ENCODE measurements around the gene DACH1. TPM values are rescaled to one million over a fixed set of nuclear protein-coding genes. Genes with fewer than 3 reads are reported as not detected.

DACH1 gene
- total RNA-seq, 1 donor = 0.09 TPM

- H3K4me3 ChIP-seq (ENCODE audit: low read depth, low read length) = no peak overlapping the region
- DNase-seq (ENCODE audit: low read depth) = no peak
- TF ChIP-seq CTCF (IDR thresholded peaks at IDR 0.05; ENCODE audit: insufficient read depth, low read length) = no peak
Observed at GRCh38 chr13:71499235-71499634, 367.8 kb downstream of the DACH1 start.

GRCh38 chr13:71493189-71493588 lies 373.8 kb downstream of the DACH1 start:
- DNase-seq (ENCODE audit: low read depth) = no peak
- no peak for TF ChIP-seq CTCF (IDR thresholded peaks at IDR 0.05; ENCODE audit: insufficient read depth, low read length)

GRCh38 chr13:71492346-71492871 lies 374.6 kb downstream of the DACH1 start:
- no peak for DNase-seq (ENCODE audit: low read depth)
- H3K4me3 ChIP-seq (ENCODE audit: low read depth, low read length) = no peak overlapping the region
- TF ChIP-seq CTCF (IDR thresholded peaks at IDR 0.05; ENCODE audit: insufficient read depth, low read length) = no peak

More at GRCh38 chr13:71493189-71493588, 373.8 kb downstream of the DACH1 start:
- no peak overlapping the region for H3K4me3 ChIP-seq (ENCODE audit: low read depth, low read length)

DNA sequence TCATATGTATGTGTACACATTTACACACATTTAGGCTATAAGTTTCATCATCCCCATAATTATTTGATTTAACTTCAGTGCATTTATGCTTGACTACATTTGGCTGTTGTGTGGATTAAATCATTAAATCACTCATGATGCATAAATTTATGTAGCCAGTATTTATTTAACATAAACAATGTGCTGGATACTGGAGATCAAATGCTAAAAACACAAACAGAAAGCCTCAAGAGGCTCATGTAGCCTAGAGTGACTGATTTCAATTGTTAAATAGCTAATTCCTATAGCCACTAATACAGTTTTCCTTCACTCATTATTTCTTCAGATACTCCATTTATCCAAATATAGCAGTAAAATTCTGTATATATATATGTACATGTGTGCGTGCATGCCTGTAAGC lies 376.0 kb downstream of the DACH1 start:
- no peak for DNase-seq (ENCODE audit: low read depth)
- TF ChIP-seq CTCF (IDR thresholded peaks at IDR 0.05; ENCODE audit: insufficient read depth, low read length) = no peak
- no peak overlapping the region for H3K4me3 ChIP-seq (ENCODE audit: low read depth, low read length)

- no peak for TF ChIP-seq CTCF (IDR thresholded peaks at IDR 0.05; ENCODE audit: insufficient read depth, low read length)
- H3K4me3 ChIP-seq (ENCODE audit: low read depth, low read length) = no peak overlapping the region
- no peak for DNase-seq (ENCODE audit: low read depth)
Observed at GRCh38 chr13:71489041-71489440, 378.0 kb downstream of the DACH1 start.

DNA sequence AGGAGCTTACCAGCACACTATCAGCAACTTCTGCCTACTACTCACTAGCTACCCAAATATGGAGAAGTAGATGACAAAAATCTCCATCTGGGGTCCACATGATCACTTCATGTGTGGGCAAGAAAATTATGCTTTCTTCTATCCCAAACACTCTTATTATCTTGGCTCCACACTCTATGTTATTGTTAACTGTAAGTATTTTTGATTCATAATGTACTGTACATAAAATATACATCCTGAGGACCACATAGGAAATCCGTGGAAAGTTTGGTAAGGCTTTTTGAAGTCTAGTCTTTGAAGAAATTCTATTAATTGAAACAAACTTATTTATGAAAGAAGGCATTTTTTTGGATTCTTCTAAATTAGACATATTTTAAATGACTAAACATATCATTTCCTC lies 378.8 kb downstream of the DACH1 start:
- no peak overlapping the region for H3K4me3 ChIP-seq (ENCODE audit: low read depth, low read length)
- no peak for TF ChIP-seq CTCF (IDR thresholded peaks at IDR 0.05; ENCODE audit: insufficient read depth, low read length)
- no peak for DNase-seq (ENCODE audit: low read depth)

DNA sequence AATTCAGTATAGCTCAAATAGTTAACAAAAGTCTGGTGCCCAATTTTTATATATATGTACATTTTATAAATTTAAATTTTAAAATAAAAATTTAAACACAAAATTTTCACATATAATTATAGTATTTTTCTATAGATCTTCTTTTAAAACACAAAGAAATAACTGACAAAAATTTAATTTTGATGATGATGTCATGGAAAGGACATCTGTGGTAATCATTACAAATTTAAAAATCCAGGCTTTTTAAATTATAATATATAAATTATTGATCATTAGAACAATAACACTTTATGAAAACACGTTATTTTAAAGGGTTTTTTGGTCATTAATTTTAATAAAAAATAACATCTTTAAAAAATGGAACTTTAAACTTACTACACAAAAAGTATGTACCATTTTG lies 381.1 kb downstream of the DACH1 start:
- DNase-seq (ENCODE audit: low read depth) = no peak
- TF ChIP-seq CTCF (IDR thresholded peaks at IDR 0.05; ENCODE audit: insufficient read depth, low read length) = no peak
- no peak overlapping the region for H3K4me3 ChIP-seq (ENCODE audit: low read depth, low read length)
